HepG2 (cell line): ENCODE results near the gene MAP3K5. TPM values are rescaled to one million over a fixed set of nuclear protein-coding genes. Genes with fewer than 3 reads are reported as not detected.

Source experiments
- ATAC-seq: fragments of 200-7000 bp; cut with Tn5 transposase; 3 replicates; pipeline ENCODE4 v1.9.1; 2020; ENCODE audit warnings: mild to moderate bottlenecking, moderate library complexity
- BruUV-seq: library from RNA; stranded (reverse); fragments of 400-500 nt; replicated peaks from 2 replicates; lab custom pipeline; 2021; lab: Mats Ljungman, UMichigan
- CTCF ChIA-PET: fragments of 300-600 bp; formaldehyde crosslinking; extraction: SDS; loops from one replicate; lab custom pipeline; 2021; ENCODE audit warnings: low total read pairs, inconsistent platforms, low intra/inter-chr PET ratio; lab: Yijun Ruan, JAX
- POLR2A ChIA-PET: fragments of 350-600 bp; sonication (Branson Sonifier 250); formaldehyde crosslinking; loops from one replicate; lab custom pipeline; 2020; ENCODE audit warnings: antibody characterized with exemption, inconsistent platforms; lab: Yijun Ruan, JAX
- DNase-seq: peaks from one replicate; pipeline ENCODE4 v3.0.0-alpha.2; 2015; ENCODE audit warnings: low spot score
- FAIRE-seq: peaks from 3 replicates; lab custom pipeline; 2011; peaks lifted over from hg19 to GRCh38; lab: Jason Lieb, UNC
- H2AFZ ChIP-seq: one replicate; pipeline ENCODE4 v1.6.1; 2011; ENCODE audit warnings: low read length, inconsistent platforms
- H3K27ac ChIP-seq: fragments of 300-600 bp; 3 replicates; pipeline ENCODE4 v1.8.0; 2011; ENCODE audit warnings: mixed run types, mild to moderate bottlenecking, mixed read lengths, low read length, inconsistent platforms; ENCODE audit not compliant: insufficient read depth; ENCODE audit errors: extremely low read length
- H3K27me3 ChIP-seq, 2 experiments: fragments of 200-600 bp in 1 of 2; 2 replicates in 1 of 2; 3 replicates in 1 of 2; pipeline versions ENCODE4 v1.6.0 to v1.8.0; 2011; ENCODE audit warnings: low read length in 2 of 2, mild to moderate bottlenecking in 2 of 2, moderate library complexity in 2 of 2, inconsistent platforms in 1 of 2; ENCODE audit not compliant: insufficient read depth in 2 of 2, control insufficient read depth in 1 of 2
- H3K36me3 ChIP-seq, 2 experiments: fragments of 200-600 bp in 1 of 2; replicated peaks in 1 of 2; 2 replicates in 1 of 2; 3 replicates in 1 of 2; pipeline versions ENCODE4 v1.5.1 to v1.8.0; 2011; ENCODE audit warnings: low read length in 2 of 2, inconsistent platforms in 1 of 2; ENCODE audit not compliant: insufficient read depth in 2 of 2, control insufficient read depth in 1 of 2
- H3K4me1 ChIP-seq: 2 replicates; pipeline ENCODE4 v1.5.1; 2012; ENCODE audit warnings: low read length, inconsistent platforms; ENCODE audit not compliant: insufficient read depth
- H3K4me2 ChIP-seq: 2 replicates; pipeline ENCODE4 v1.6.0; 2011; ENCODE audit warnings: low read depth, low read length, inconsistent platforms
- H3K4me3 ChIP-seq, 3 experiments: fragments of 200-600 bp in 1 of 3; sonication (generic), shearing (Covaris generic) in 1 of 3; replicated peaks in 1 of 3; 2 replicates each; pipeline ENCODE4 v1.5.1; 2011 to 2016; ENCODE audit warnings: low read length in 3 of 3, inconsistent platforms in 2 of 3, low read depth in 2 of 3, mild to moderate bottlenecking in 2 of 3, control low read depth in 1 of 3, mixed read lengths in 1 of 3; ENCODE audit not compliant: insufficient read depth in 1 of 3
- H3K79me2 ChIP-seq: one replicate; pipeline ENCODE4 v1.6.1; 2011; ENCODE audit warnings: low read length, inconsistent platforms; ENCODE audit not compliant: insufficient read depth
- H3K9ac ChIP-seq: 2 replicates; pipeline ENCODE4 v1.6.0; 2011; ENCODE audit warnings: mild to moderate bottlenecking, low read depth, low read length, inconsistent platforms; ENCODE audit not compliant: insufficient read depth
- H3K9me3 ChIP-seq: 2 replicates; pipeline ENCODE4 v1.5.1; 2012; ENCODE audit warnings: mild to moderate bottlenecking, low read length
- H4K20me1 ChIP-seq: 2 replicates; pipeline ENCODE4 v1.6.0; 2011; ENCODE audit warnings: inconsistent platforms, mild to moderate bottlenecking, low read length, moderate library complexity; ENCODE audit not compliant: insufficient read depth
- ERF ChIP-seq: IDR thresholded peaks from 2 replicates; pipeline ENCODE4 v1.6.1; 2018; ENCODE audit warnings: missing biosample characterization, missing genetic modification reagents
- GATAD1 ChIP-seq: IDR thresholded peaks from 2 replicates; pipeline ENCODE4 v1.6.1; 2016; ENCODE audit warnings: missing genetic modification reagents, missing compliant biosample characterization
- TAF15 ChIP-seq: fragments of 200-400 bp; formaldehyde crosslinking; IDR thresholded peaks from one replicate; pipeline ENCODE4 v1.6.1; 2018; ENCODE audit warnings: mild to moderate bottlenecking, low read depth, low read length; ENCODE audit not compliant: poor library complexity, severe bottlenecking
- YEATS2 ChIP-seq: sonication (generic); formaldehyde crosslinking; IDR thresholded peaks from 2 replicates; pipeline ENCODE4 v1.4.0; 2020; ENCODE audit warnings: missing genetic modification reagents, borderline replicate concordance
- YEATS4 ChIP-seq: sonication (generic); formaldehyde crosslinking; IDR thresholded peaks from 2 replicates; pipeline ENCODE4 v1.4.0; 2020; ENCODE audit warnings: missing genetic modification reagents, borderline replicate concordance
- ZMYM4 ChIP-seq: sonication (generic); formaldehyde crosslinking; IDR thresholded peaks from 2 replicates; pipeline ENCODE4 v1.8.1; 2023; ENCODE audit warnings: mild to moderate bottlenecking, missing genetic modification reagents
- ZNF180 ChIP-seq: sonication (generic); formaldehyde crosslinking; IDR thresholded peaks from 2 replicates; pipeline ENCODE4 v1.4.0; 2020; ENCODE audit warnings: low read depth, missing genetic modification reagents, borderline replicate concordance
- ZNF205 ChIP-seq: IDR thresholded peaks from 2 replicates; pipeline ENCODE4 v1.6.1; 2018; ENCODE audit warnings: missing biosample characterization, missing genetic modification reagents
- ZNF232 ChIP-seq: sonication (generic); formaldehyde crosslinking; IDR thresholded peaks from 2 replicates; pipeline ENCODE4 v1.4.0; 2020; ENCODE audit warnings: missing genetic modification reagents, borderline replicate concordance
- ZNF557 ChIP-seq: sonication (generic); formaldehyde crosslinking; IDR thresholded peaks from 2 replicates; pipeline ENCODE4 v1.4.0; 2020; ENCODE audit warnings: missing genetic modification reagents
- ZNF652 ChIP-seq: IDR thresholded peaks from 2 replicates; pipeline ENCODE4 v1.6.1; 2016; ENCODE audit warnings: low read depth, borderline replicate concordance
- ZNF790 ChIP-seq: sonication (generic); formaldehyde crosslinking; IDR thresholded peaks from 2 replicates; pipeline ENCODE4 v1.8.0; 2022; ENCODE audit warnings: missing genetic modification reagents, mild to moderate bottlenecking, borderline replicate concordance
- WGBS: methylation state at CpG from one replicate; pipeline ENCODE4 v1.1.6; 2017; ENCODE audit warnings: low lambda C conversion rate; 5-methylcytosine and 5-hydroxymethylcytosine counted together
- in situ Hi-C: cut with HindIII; loops from 2 replicates; pipeline ENCODE4 v1.10.0; 2017; ENCODE audit warnings: low pct_unique_long_range_greater_than_20kb; ENCODE audit not compliant: extremely low pct_ligation_motif_present
- intact Hi-C: fragments of 100-400 bp; cut with micrococcal nuclease; formaldehyde crosslinking; loops from one replicate; pipeline ENCODE4 v1.10.0; 2022; ENCODE audit not compliant: unreplicated experiment
- polyA plus RNA-seq, 8 experiments: library from polyadenylated mRNA; depleted of rRNA in 3 of 8; stranded (reverse) in 7 of 8; unstranded in 1 of 8; fragments of >200 nt; fragmentation: Illumina TruSeq in 4 of 8; extraction: Trizol in 4 of 8; gene quantifications; 2 replicates each; pipeline versions ENCODE4 v1.2.1 to v1.2.3, GENCODE V29; 2011 to 2016; ENCODE audit warnings: low read depth in 4 of 8, missing spikeins in 1 of 8, mixed read lengths in 1 of 8; ENCODE audit not compliant: insufficient read depth in 1 of 8
- total RNA-seq, 5 experiments: library from RNA; depleted of rRNA; stranded (reverse); fragments of >200 nt; fragmentation: Illumina TruSeq; extraction: Trizol; gene quantifications; 2 replicates each; pipeline ENCODE4 v1.2.3, GENCODE V29; 2016; ENCODE audit warnings: low read depth in 1 of 5
- TF ChIP-seq, protein P1 (sequence below): sonication (generic); formaldehyde crosslinking; IDR thresholded peaks from 2 replicates; pipeline ENCODE4 v1.8.0; 2023; ENCODE audit warnings: mild to moderate bottlenecking, missing genetic modification reagents
- TF ChIP-seq, protein P2 (sequence below): sonication (generic); formaldehyde crosslinking; IDR thresholded peaks from 2 replicates; pipeline ENCODE4 v1.8.1; 2022; ENCODE audit warnings: low read depth, mild to moderate bottlenecking, missing genetic modification reagents
- TF ChIP-seq, protein P3 (sequence below): sonication (generic); formaldehyde crosslinking; IDR thresholded peaks from 2 replicates; pipeline ENCODE4 v1.4.0; 2020; ENCODE audit warnings: mild to moderate bottlenecking, missing genetic modification reagents
- TF ChIP-seq, protein P4 (sequence below): IDR thresholded peaks from 2 replicates; pipeline ENCODE4 v1.6.1; 2016; ENCODE audit warnings: missing genetic modification reagents, missing compliant biosample characterization

Gene MAP3K5
- total and polyA plus RNA-seq, 2 of the 13 experiments (the other 11 are each of a cell fraction or from before 2014, with no cell fraction given), result not detected

DNA sequence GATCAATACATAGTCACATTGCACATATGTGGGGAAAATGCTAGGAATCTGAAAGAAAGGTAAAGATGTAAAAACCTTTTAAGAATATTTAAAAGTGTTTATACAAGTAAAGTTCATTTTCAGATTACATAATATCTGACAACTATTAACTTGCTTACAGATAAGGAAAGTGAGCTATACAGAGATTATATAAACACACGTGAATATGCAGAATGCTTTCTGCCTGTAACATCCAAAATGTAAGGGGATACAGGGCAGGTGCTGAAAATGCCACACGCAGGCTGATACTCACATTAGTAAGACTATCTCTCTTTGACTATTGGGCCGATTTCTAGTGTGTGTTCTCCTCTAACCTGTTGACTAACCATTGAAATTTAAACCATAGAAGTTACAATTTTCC lies 224.1 kb downstream of the MAP3K5 start:
- Histone ChIP-seq H3K9ac (no peak overlapping the region), H3K27me3 (peaks cover 0 to 6% of the 10 kb centered on the region in 2 experiments; a peak in 2 of 5 replicates), H4K20me1 (no peaks in the 10 kb centered on the region)
- no peak for ATAC-seq
- intact Hi-C loops, result no loop called here
- TF ChIP-seq YEATS2 (CRISPR knock-in tag) (no peak), ZNF557 (no peak), ZNF205 (CRISPR knock-in tag) (no peak), GATAD1 (no peak), ERF (CRISPR knock-in tag) (no peak), ZNF652 (CRISPR knock-in tag) (no peak), YEATS4 (CRISPR knock-in tag) (no peak), ZNF232 (CRISPR knock-in tag) (no peak), ZNF180 (no peak), TAF15 (no peak), ZNF790 (CRISPR knock-in tag) (no peak), ZMYM4 (CRISPR knock-in tag) (no peak)
- TF ChIP-seq, protein P1, sequence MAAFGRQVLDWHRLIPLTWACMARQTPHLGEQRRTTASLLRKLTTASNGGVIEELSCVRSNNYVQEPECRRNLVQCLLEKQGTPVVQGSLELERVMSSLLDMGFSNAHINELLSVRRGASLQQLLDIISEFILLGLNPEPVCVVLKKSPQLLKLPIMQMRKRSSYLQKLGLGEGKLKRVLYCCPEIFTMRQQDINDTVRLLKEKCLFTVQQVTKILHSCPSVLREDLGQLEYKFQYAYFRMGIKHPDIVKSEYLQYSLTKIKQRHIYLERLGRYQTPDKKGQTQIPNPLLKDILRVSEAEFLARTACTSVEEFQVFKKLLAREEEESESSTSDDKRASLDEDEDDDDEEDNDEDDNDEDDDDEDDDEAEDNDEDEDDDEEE, result no peak
- TF ChIP-seq, protein P2, sequence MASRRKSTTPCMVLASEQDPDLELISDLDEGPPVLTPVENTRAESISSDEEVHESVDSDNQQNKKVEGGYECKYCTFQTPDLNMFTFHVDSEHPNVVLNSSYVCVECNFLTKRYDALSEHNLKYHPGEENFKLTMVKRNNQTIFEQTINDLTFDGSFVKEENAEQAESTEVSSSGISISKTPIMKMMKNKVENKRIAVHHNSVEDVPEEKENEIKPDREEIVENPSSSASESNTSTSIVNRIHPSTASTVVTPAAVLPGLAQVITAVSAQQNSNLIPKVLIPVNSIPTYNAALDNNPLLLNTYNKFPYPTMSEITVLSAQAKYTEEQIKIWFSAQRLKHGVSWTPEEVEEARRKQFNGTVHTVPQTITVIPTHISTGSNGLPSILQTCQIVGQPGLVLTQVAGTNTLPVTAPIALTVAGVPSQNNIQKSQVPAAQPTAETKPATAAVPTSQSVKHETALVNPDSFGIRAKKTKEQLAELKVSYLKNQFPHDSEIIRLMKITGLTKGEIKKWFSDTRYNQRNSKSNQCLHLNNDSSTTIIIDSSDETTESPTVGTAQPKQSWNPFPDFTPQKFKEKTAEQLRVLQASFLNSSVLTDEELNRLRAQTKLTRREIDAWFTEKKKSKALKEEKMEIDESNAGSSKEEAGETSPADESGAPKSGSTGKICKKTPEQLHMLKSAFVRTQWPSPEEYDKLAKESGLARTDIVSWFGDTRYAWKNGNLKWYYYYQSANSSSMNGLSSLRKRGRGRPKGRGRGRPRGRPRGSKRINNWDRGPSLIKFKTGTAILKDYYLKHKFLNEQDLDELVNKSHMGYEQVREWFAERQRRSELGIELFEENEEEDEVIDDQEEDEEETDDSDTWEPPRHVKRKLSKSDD, result no peak
- TF ChIP-seq, protein P3, sequence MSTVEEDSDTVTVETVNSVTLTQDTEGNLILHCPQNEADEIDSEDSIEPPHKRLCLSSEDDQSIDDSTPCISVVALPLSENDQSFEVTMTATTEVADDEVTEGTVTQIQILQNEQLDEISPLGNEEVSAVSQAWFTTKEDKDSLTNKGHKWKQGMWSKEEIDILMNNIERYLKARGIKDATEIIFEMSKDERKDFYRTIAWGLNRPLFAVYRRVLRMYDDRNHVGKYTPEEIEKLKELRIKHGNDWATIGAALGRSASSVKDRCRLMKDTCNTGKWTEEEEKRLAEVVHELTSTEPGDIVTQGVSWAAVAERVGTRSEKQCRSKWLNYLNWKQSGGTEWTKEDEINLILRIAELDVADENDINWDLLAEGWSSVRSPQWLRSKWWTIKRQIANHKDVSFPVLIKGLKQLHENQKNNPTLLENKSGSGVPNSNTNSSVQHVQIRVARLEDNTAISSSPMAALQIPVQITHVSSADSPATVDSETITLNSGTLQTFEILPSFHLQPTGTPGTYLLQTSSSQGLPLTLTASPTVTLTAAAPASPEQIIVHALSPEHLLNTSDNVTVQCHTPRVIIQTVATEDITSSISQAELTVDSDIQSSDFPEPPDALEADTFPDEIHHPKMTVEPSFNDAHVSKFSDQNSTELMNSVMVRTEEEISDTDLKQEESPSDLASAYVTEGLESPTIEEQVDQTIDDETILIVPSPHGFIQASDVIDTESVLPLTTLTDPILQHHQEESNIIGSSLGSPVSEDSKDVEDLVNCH (CRISPR knock-in tag), result no peak
- TF ChIP-seq, protein P4, sequence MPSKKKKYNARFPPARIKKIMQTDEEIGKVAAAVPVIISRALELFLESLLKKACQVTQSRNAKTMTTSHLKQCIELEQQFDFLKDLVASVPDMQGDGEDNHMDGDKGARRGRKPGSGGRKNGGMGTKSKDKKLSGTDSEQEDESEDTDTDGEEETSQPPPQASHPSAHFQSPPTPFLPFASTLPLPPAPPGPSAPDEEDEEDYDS (CRISPR knock-in tag), result no peak
- TF ChIP-seq, all 625 proteins: peak for 0
- ChIA-PET POLR2A (no interaction called here), CTCF (no interaction called here)
- peaks cover 16% of the 10 kb centered on the region; the same call in 1 of the 2 replicates for H3K9me3 ChIP-seq
- FAIRE-seq (no peak), DNase-seq (no peak)
- no peak overlapping the region for H2AFZ ChIP-seq
- no peaks in the 10 kb centered on the region for H3K36me3 ChIP-seq
- no peaks in the 10 kb centered on the region for H3K4me1 ChIP-seq
- H3K4me3 ChIP-seq, result no peak overlapping the region
- no peak overlapping the region for H3K4me2 ChIP-seq
- 4% methylated on average over 3 of the region's 3 CpGs for WGBS
- in situ Hi-C loops, result no loop called here
- no peaks in the 10 kb centered on the region for H3K79me2 ChIP-seq
- BruUV-seq, result no TSS peak
- H3K27ac ChIP-seq, result no peak overlapping the region
